GM10248 (cell line): ENCODE data around the gene RAB22A.

Experiments used
- CTCF ChIA-PET: fragments of 300-600 bp; sonication (Branson Sonifier 250); formaldehyde crosslinking; extraction: SDS; loops from one replicate; lab custom pipeline; 2021; ENCODE audit warnings: antibody characterized with exemption; lab: Yijun Ruan, JAX
- POLR2A ChIA-PET: fragments of 350-650 bp; sonication (Branson Sonifier 250); formaldehyde crosslinking; extraction: SDS; loops from one replicate; lab custom pipeline; 2020; ENCODE audit warnings: antibody characterized with exemption; lab: Yijun Ruan, JAX
- DNase-seq: peaks from one replicate; pipeline ENCODE4 v3.0.0; 2012; ENCODE audit errors: extremely low spot score
- CTCF ChIP-seq: IDR thresholded peaks from 2 replicates; pipeline ENCODE4 v1.5.1; 2012; ENCODE audit warnings: mild to moderate bottlenecking, low read depth; ENCODE audit errors: extremely low read depth, missing control alignments, control extremely low read depth

Gene RAB22A

GRCh38 chr20:58308680-58309527 lies 611 bp upstream of the RAB22A start:
- TF ChIP-seq CTCF, result no peak
- peak; percentile 77 for DNase-seq
- ChIA-PET CTCF (interaction anchor here (1.1 kb wide), 1 partner anchor 78 kb away, joined by 3 read pairs; no protein-coding TSS in a partner anchor), POLR2A (no interaction called here)

- DNase-seq, result no peak
- CTCF ChIA-PET, result interaction anchor here (0.7 kb wide), 1 partner anchor 20 kb away, joined by 4 read pairs; no protein-coding TSS in a partner anchor
- POLR2A ChIA-PET, result interaction anchor here (0.6 to 1.0 kb wide), 2 partner anchors 43 to 78 kb away, joined by 4 read pairs; partner anchors contain the start of gene VAPB
- no peak for TF ChIP-seq CTCF
Observed at GRCh38 chr20:58310291-58310782, 822 bp downstream of the RAB22A start.

GRCh38 chr20:58312836-58313235 lies 3.3 kb downstream of the RAB22A start:
- TF ChIP-seq CTCF, result no peak
- POLR2A ChIA-PET, result no interaction called here
- no peak for DNase-seq
- CTCF ChIA-PET, result interaction anchor here (1.1 to 1.6 kb wide), 2 partner anchors 9 to 17 kb away, joined by 3 to 4 read pairs; no protein-coding TSS in a partner anchor

GRCh38 chr20:58313396-58313795 lies 3.9 kb downstream of the RAB22A start:
- CTCF ChIA-PET, result interaction anchor here (1.1 kb wide), 1 partner anchor 9 kb away, joined by 3 read pairs; no protein-coding TSS in a partner anchor
- DNase-seq, result no peak
- POLR2A ChIA-PET, result no interaction called here
- no peak for TF ChIP-seq CTCF

GRCh38 chr20:58321205-58321604 lies 11.7 kb downstream of the RAB22A start:
- TF ChIP-seq CTCF, result no peak
- CTCF ChIA-PET, result interaction anchor here (1.1 to 1.6 kb wide), 2 partner anchors 10 to 27 kb away, joined by 3 to 7 read pairs; no protein-coding TSS in a partner anchor
- no peak for DNase-seq
- POLR2A ChIA-PET, result no interaction called here

- no peak for DNase-seq
- ChIA-PET CTCF (interaction anchor here (0.6 to 1.6 kb wide), 3 partner anchors 9 to 11 kb away, joined by 3 to 7 read pairs (median 3); no protein-coding TSS in a partner anchor), POLR2A (no interaction called here)
- no peak for TF ChIP-seq CTCF
Observed at GRCh38 chr20:58322083-58322482, 12.6 kb downstream of the RAB22A start.
